Esophagus (tissue), 2 donors: ENCODE results near the gene FOXS1. TPM values are rescaled to one million over a fixed set of nuclear protein-coding genes. Genes with fewer than 3 reads are reported as not detected.
A peak's percentile ranks its signal among the peaks of the same experiment; 100 is the strongest.

Experiments used
- H3K27ac ChIP-seq, 2 donors: one replicate each; pipeline ENCODE4 v1.5.1; 2013; ENCODE audit warnings: low read depth in 2 of 2, mild to moderate bottlenecking in 2 of 2, inconsistent platforms in 1 of 2, low read length in 1 of 2, moderate library complexity in 1 of 2
- H3K27me3 ChIP-seq, 2 donors: one replicate each; pipeline ENCODE4 v1.6.1; 2013; ENCODE audit warnings: low read length in 2 of 2, control low read depth in 1 of 2, mild to moderate bottlenecking in 1 of 2; ENCODE audit not compliant: insufficient read depth in 2 of 2, control insufficient read depth in 1 of 2
- H3K36me3 ChIP-seq, 2 donors: one replicate each; pipeline ENCODE4 v1.6.1; 2013; ENCODE audit warnings: low read length in 1 of 2; ENCODE audit not compliant: control insufficient read depth in 2 of 2, insufficient read depth in 2 of 2
- H3K4me1 ChIP-seq, 2 donors: one replicate each; pipeline ENCODE4 v1.6.1; 2013; ENCODE audit warnings: low read length in 1 of 2; ENCODE audit not compliant: control insufficient read depth in 2 of 2, insufficient read depth in 2 of 2
- H3K4me3 ChIP-seq, 2 donors: one replicate each; pipeline ENCODE4 v1.5.1; 2013; ENCODE audit warnings: low read length in 2 of 2, mild to moderate bottlenecking in 2 of 2, low read depth in 1 of 2, moderate library complexity in 1 of 2
- H3K9me3 ChIP-seq, 2 donors: one replicate each; pipeline ENCODE4 v1.6.1; 2013; ENCODE audit warnings: mild to moderate bottlenecking in 2 of 2, low read depth in 1 of 2, low read length in 1 of 2, moderate library complexity in 1 of 2; ENCODE audit not compliant: control insufficient read depth in 2 of 2, insufficient read depth in 1 of 2
- WGBS, 2 donors: extraction: QIAGEN DNeasy Blood & Tissue Kit; methylation state at CpG; one replicate each; pipeline ENCODE4 v1.1.7; 2013; 5-methylcytosine and 5-hydroxymethylcytosine counted together
- polyA plus RNA-seq, 2 donors: library from polyadenylated mRNA; stranded (reverse); fragments of 200-250 nt; gene quantifications; one replicate each; pipeline ENCODE4 v1.2.3, GENCODE V29; 2013
- donor health status: healthy with polysubstance abuse.
- donor health status: Bipolar disorder and iron deficiency.

Gene FOXS1
- polyA plus RNA-seq, 2 donors, result 0.35 to 0.41 TPM

DNA sequence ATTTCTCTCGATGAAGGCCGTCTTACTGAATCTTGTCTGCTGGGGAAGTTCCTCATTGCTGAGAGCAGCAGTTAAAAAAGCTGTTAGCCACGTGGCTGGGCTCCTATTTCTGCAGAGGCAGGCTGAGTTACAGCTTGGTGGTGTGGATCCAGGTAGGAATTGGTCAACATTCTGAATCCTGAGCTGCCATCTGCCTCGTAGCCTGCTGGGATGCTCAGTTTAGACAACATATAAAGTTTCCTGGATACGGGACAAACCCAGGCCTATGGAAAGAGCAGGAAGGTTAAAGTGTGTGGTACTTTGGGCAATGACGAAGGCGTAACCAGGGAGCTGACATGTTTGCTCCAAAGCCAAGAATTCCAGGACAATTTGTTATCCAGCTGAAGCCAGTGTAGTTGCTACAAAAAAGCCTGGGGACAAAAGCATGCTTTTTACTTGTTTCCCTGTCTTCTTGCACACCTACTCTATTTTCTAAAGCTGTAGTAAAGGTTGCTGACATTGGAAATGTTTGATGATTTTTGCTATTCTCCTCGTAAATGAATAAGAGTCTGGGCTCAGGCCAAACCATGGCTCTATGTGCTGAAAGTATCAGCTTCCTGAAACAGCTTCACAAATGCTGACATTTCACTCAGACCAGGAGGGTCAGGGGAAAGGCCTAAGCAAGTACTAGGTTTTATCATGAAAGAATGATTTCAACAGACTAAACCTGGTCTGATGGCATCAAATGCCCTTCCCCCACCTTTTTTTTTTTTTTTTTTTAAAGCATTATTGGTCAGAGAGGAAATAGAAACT is 38.6 kb downstream of the FOXS1 start:
- no peaks in the 10 kb centered on the region for H3K36me3 ChIP-seq
- 74 to 78% methylated on average over 8 of the region's 8 CpGs for WGBS, 2 donors
- H3K4me1 ChIP-seq, result no peaks in the 10 kb centered on the region
- no peak overlapping the region for H3K4me3 ChIP-seq
- peak overlapping the region in 1 of 2 donors; percentile 20 for H3K27ac ChIP-seq
- no peaks in the 10 kb centered on the region for H3K9me3 ChIP-seq
- no peaks in the 10 kb centered on the region for H3K27me3 ChIP-seq

GRCh38 chr20:31803552-31804291 is 41.7 kb downstream of the FOXS1 start:
- Histone ChIP-seq H3K9me3 (no peaks in the 10 kb centered on the region), H3K27ac (no peak overlapping the region), H3K4me3 (no peak overlapping the region), H3K27me3 (no peaks in the 10 kb centered on the region), H3K36me3 (no peaks in the 10 kb centered on the region), H3K4me1 (no peaks in the 10 kb centered on the region)
- WGBS, 2 donors, result 93% methylated on average over 7 of the region's 7 CpGs

GRCh38 chr20:31801508-31801907 is 43.9 kb downstream of the FOXS1 start:
- Histone ChIP-seq H3K27me3 (no peaks in the 10 kb centered on the region), H3K27ac (no peak overlapping the region), H3K4me1 (no peaks in the 10 kb centered on the region), H3K4me3 (no peak overlapping the region), H3K36me3 (no peaks in the 10 kb centered on the region), H3K9me3 (no peaks in the 10 kb centered on the region)
- 89 to 92% methylated on average over 7 of the region's 7 CpGs for WGBS, 2 donors

- Histone ChIP-seq H3K27ac (no peak overlapping the region), H3K27me3 (no peaks in the 10 kb centered on the region), H3K4me1 (no peaks in the 10 kb centered on the region), H3K36me3 (no peaks in the 10 kb centered on the region), H3K9me3 (no peaks in the 10 kb centered on the region), H3K4me3 (no peak overlapping the region)
- WGBS, 2 donors, result 83 to 89% methylated on average over 3 of the region's 3 CpGs
Observed at GRCh38 chr20:31797364-31797763, 48.0 kb downstream of the FOXS1 start.

Other genes starting within 250 kb of the FOXS1 start
- gene ID1, start 240.3 kb downstream of the FOXS1 start, polyA plus RNA-seq, result 100 to 1,000 TPM; 158 to 489 TPM
- gene COX4I2, start 207.7 kb downstream of the FOXS1 start, polyA plus RNA-seq, result 1 to 10 TPM; 2.6 to 3.8 TPM
- gene BCL2L1, start 122.7 kb downstream of the FOXS1 start, polyA plus RNA-seq, result 10 to 100 TPM; 60.0 to 80.9 TPM
- gene TPX2, start 106.3 kb downstream of the FOXS1 start, polyA plus RNA-seq, result 10 to 100 TPM in 1 of 2 donors, 1 to 10 TPM in 1; 9.1 to 13.6 TPM
- under 1 TPM; 0.08 to 0.11 TPM for gene MYLK2, start 26.2 kb downstream of the FOXS1 start, polyA plus RNA-seq
- under 1 TPM; 0.55 to 0.58 TPM for gene DUSP15, start 24.9 kb upstream of the FOXS1 start, polyA plus RNA-seq
- under 1 TPM; 0.12 to 0.14 TPM for gene TTLL9, start 25.0 kb upstream of the FOXS1 start, polyA plus RNA-seq
- 10 to 100 TPM in 1 of 2 donors, 1 to 10 TPM in 1; 6.8 to 13.8 TPM for gene PDRG1, start 106.4 kb upstream of the FOXS1 start, polyA plus RNA-seq
- gene XKR7, start 122.5 kb upstream of the FOXS1 start, polyA plus RNA-seq, result under 1 TPM in 1 of 2 donors, not detected in 1; under 0.01 TPM
- gene CCM2L, start 164.8 kb upstream of the FOXS1 start, polyA plus RNA-seq, result 1 to 10 TPM; 1.8 to 2.9 TPM
- 1 to 10 TPM; 1.3 to 2.9 TPM for gene HCK, start 206.6 kb upstream of the FOXS1 start, polyA plus RNA-seq